Uterine smooth muscle cell (primary cell): ENCODE measurements around the gene ADM5. TPM values are rescaled to one million over a fixed set of nuclear protein-coding genes. Genes with fewer than 3 reads are reported as not detected.

Experiments
- total RNA-seq: library from RNA; depleted of rRNA; stranded (reverse); fragments of >200 nt; gene quantifications from 2 replicates; pipeline ENCODE4 v1.2.3, GENCODE V29; 2014

ADM5 gene
- total RNA-seq, result 0.66 and 0.87 TPM in 2 replicates

GRCh38 chr19:49689133-49690078, at the start of gene ADM5:
Gene ADM5, plus strand, starts transcription at chr19:49689594. Its CDS starts 244 bp downstream, at chr19:49689838.

GRCh38 chr19:49640113-49640898, 49.1 kb upstream of the ADM5 start, which contains the start of gene RRAS:
Gene RRAS, minus strand, starts transcription at chr19:49640143. Its CDS starts 45 bp downstream, at chr19:49640098.

GRCh38 chr19:49641688-49642491, 47.5 kb upstream of the ADM5 start, which contains the start of gene SCAF1:
Gene SCAF1, plus strand, starts transcription at chr19:49642209. Its CDS starts 2,818 bp downstream, at chr19:49645027.

GRCh38 chr19:49665351-49666119, 23.9 kb upstream of the ADM5 start, which contains the start of the genes BCL2L12 and IRF3:
Gene BCL2L12, plus strand, starts transcription at chr19:49665933. Its CDS starts 760 bp downstream, at chr19:49666693.
Gene IRF3, minus strand, starts transcription at chr19:49665857. Its CDS starts 1,019 bp downstream, at chr19:49664838.

GRCh38 chr19:49677231-49677900, 12.0 kb upstream of the ADM5 start, which contains the start of gene PRMT1:
Gene PRMT1, plus strand, starts transcription at chr19:49677271. Its CDS starts 10 bp downstream, at chr19:49677281.

GRCh38 chr19:49690656-49691242, 1.4 kb downstream of the ADM5 start, which contains the start of gene CPT1C:
Gene CPT1C, plus strand, starts transcription at chr19:49691116. Its CDS starts 1,137 bp downstream, at chr19:49692253.

Other genes with a start within 250 kb of the ADM5 start
- gene SLC17A7, start 248.1 kb upstream of the ADM5 start, total RNA-seq, result not detected in 2 replicates
- gene PIH1D1, start 237.8 kb upstream of the ADM5 start, total RNA-seq, result 105 and 127 TPM in 2 replicates
- 33.4 and 53.8 TPM in 2 replicates for gene ALDH16A1, start 236.4 kb upstream of the ADM5 start, total RNA-seq
- 2.5 and 2.6 TPM in 2 replicates for gene FLT3LG, start 215.4 kb upstream of the ADM5 start, total RNA-seq
- gene RPL13A, start 202.0 kb upstream of the ADM5 start, total RNA-seq, result 1,950 and 2,937 TPM in 2 replicates
- gene RPS11, start 193.2 kb upstream of the ADM5 start, total RNA-seq, result 2,278 and 3,023 TPM in 2 replicates
- 21.7 and 56.0 TPM in 2 replicates for gene FCGRT, start 176.9 kb upstream of the ADM5 start, total RNA-seq
- gene RCN3, start 161.6 kb upstream of the ADM5 start, total RNA-seq, result 136 and 287 TPM in 2 replicates
- 58.2 and 78.7 TPM in 2 replicates for gene NOSIP, start 109.0 kb upstream of the ADM5 start, total RNA-seq
- 0.33 and 0.75 TPM in 2 replicates for gene PRRG2, start 108.3 kb upstream of the ADM5 start, total RNA-seq
- gene PRR12, start 98.4 kb upstream of the ADM5 start, total RNA-seq, result 2.4 and 3.1 TPM in 2 replicates
- gene RRAS, start 49.5 kb upstream of the ADM5 start, total RNA-seq, result 41.3 and 58.6 TPM in 2 replicates
- 17.3 and 18.1 TPM in 2 replicates for gene SCAF1, start 47.4 kb upstream of the ADM5 start, total RNA-seq
- 43.1 and 45.6 TPM in 2 replicates for gene IRF3, start 23.7 kb upstream of the ADM5 start, total RNA-seq
- gene BCL2L12, start 23.7 kb upstream of the ADM5 start, total RNA-seq, result 3.2 and 7.5 TPM in 2 replicates
- gene PRMT1, start 12.3 kb upstream of the ADM5 start, total RNA-seq, result 325 and 532 TPM in 2 replicates
- gene CPT1C, start 1.5 kb downstream of the ADM5 start, total RNA-seq, result 15.6 and 25.6 TPM in 2 replicates
- 0.12 TPM in 1 of 2 replicates, not detected in the other for gene TSKS, start 73.7 kb downstream of the ADM5 start, total RNA-seq
- 76.3 and 88.5 TPM in 2 replicates for gene AP2A1, start 77.4 kb downstream of the ADM5 start, total RNA-seq
- 19.0 and 25.4 TPM in 2 replicates for gene FUZ, start 123.7 kb downstream of the ADM5 start, total RNA-seq
- 17.6 and 20.6 TPM in 2 replicates for gene MED25, start 128.7 kb downstream of the ADM5 start, total RNA-seq
- 44.5 and 60.0 TPM in 2 replicates for gene PTOV1, start 161.6 kb downstream of the ADM5 start, total RNA-seq
- gene PNKP, start 178.0 kb downstream of the ADM5 start, total RNA-seq, result 67.9 and 72.8 TPM in 2 replicates
- gene AKT1S1, start 187.8 kb downstream of the ADM5 start, total RNA-seq, result 7.5 and 10.4 TPM in 2 replicates
- gene TBC1D17, start 188.1 kb downstream of the ADM5 start, total RNA-seq, result 11.6 and 14.7 TPM in 2 replicates
- 1.2 and 1.3 TPM in 2 replicates for gene IL4I1, start 207.3 kb downstream of the ADM5 start, total RNA-seq
- 5.1 and 7.9 TPM in 2 replicates for gene ATF5, start 239.6 kb downstream of the ADM5 start, total RNA-seq
- gene NUP62, start 239.9 kb downstream of the ADM5 start, total RNA-seq, result 20.6 and 32.6 TPM in 2 replicates